Measurements from ENCODE around the gene USP48.
A peak's percentile ranks its signal among the peaks of the same experiment; 100 is the strongest.

USP48 gene

DNA sequence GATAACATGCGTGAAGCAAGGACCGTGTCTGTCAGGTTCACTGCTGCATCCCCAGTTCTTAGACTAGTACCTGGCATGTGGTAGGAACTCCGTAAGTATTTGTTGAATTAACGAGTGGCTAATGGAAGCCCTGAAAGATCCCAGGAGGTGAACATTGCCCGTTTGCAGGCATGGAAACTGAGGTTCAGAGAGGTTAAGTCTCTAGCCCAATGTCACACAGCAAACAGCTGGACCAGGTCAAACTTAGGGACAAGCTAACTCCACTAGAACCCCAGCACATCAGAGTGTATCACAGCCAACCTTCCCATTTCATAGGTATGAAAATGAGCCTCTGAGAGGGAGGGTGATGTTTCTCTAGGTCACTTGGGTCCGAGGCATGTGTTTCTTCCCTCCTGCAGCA is 141.4 kb downstream of the USP48 start:
- TF ChIP-seq, protein P1, sequence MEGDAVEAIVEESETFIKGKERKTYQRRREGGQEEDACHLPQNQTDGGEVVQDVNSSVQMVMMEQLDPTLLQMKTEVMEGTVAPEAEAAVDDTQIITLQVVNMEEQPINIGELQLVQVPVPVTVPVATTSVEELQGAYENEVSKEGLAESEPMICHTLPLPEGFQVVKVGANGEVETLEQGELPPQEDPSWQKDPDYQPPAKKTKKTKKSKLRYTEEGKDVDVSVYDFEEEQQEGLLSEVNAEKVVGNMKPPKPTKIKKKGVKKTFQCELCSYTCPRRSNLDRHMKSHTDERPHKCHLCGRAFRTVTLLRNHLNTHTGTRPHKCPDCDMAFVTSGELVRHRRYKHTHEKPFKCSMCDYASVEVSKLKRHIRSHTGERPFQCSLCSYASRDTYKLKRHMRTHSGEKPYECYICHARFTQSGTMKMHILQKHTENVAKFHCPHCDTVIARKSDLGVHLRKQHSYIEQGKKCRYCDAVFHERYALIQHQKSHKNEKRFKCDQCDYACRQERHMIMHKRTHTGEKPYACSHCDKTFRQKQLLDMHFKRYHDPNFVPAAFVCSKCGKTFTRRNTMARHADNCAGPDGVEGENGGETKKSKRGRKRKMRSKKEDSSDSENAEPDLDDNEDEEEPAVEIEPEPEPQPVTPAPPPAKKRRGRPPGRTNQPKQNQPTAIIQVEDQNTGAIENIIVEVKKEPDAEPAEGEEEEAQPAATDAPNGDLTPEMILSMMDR (conservative IDR thresholded peaks at IDR 0.05; ENCODE audit: low read depth, low read length): no peak
- H3K4me3 ChIP-seq (ENCODE audit: low read depth, low read length): no peak overlapping the region

DNA sequence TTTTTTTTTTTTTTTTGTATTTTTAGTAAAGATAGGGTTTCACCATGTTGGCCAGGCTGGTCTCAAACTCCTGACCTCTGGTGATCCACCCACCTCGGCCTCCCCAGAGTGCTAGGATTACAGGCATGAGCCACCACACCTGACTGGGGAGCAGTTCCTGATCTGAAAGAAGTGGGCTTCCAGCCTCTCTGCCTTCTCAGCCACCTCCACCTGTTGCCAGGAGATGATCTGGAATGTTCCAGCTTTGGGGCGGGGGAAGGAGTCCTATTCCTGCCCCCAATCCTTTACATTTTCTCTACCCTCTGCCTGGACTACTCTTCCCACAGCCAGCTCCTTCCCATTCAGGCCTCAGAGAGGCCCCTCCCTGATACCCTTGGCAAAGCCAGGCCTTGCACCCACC is 141.9 kb downstream of the USP48 start:
- TF ChIP-seq, protein P1 (conservative IDR thresholded peaks at IDR 0.05; ENCODE audit: low read depth, low read length): no peak
- H3K4me3 ChIP-seq (ENCODE audit: low read depth, low read length): no peak overlapping the region
- DNase-seq (ENCODE audit: low read depth): no peak

More for the DNA sequence above, 141.4 kb downstream of the USP48 start:
- DNase-seq (ENCODE audit: low read depth): no peak

DNA sequence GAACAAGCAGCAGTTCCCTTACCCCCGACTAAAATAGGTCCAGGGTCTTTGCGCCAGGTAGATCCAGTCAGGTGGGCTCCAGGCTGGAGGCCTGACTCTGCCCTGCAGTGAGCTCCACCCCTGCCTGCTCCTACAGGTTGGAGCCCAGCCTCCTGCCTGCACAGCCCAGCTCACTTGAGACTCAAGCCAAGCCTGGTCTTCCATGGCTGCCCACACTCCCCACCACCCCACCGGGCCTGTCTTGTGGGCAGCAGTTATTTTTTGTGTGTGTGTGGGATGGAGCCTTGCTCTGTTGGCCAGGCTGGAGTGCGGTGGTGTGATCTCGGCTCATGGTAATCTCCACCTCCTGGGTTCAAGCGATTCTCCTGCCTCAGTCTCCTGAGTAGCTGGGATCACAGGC is 142.3 kb downstream of the USP48 start:
- TF ChIP-seq, protein P1 (conservative IDR thresholded peaks at IDR 0.05; ENCODE audit: low read depth, low read length): no peak
- H3K4me3 ChIP-seq (ENCODE audit: low read depth, low read length): no peak overlapping the region
- no peak for DNase-seq (ENCODE audit: low read depth)

DNA sequence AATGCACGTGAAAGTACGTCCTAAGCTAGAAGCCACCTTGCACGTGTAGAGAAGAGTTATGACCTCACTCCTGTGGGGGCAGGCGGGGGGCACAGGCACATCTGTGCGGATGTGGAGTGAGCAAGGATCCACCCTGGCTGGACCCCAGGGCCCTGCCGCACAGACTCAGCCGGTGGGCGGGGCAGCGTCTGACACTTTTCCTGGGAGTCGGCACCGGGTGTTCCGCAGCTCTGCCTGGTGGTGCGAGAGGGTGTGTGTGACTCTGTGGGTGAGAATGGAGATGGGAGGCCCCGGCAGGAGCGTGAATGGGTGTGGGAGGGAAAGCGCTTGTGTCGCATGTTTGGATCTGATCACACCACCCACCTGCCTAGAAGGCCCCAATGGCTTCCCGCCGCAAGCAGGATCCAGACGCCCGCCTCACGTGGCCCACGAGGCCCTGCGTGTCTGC is 143.3 kb downstream of the USP48 start:
- no peak overlapping the region for H3K4me3 ChIP-seq (ENCODE audit: low read depth, low read length)
- TF ChIP-seq, protein P1 (conservative IDR thresholded peaks at IDR 0.05; ENCODE audit: low read depth, low read length): no peak
- no peak for DNase-seq (ENCODE audit: low read depth)

DNA sequence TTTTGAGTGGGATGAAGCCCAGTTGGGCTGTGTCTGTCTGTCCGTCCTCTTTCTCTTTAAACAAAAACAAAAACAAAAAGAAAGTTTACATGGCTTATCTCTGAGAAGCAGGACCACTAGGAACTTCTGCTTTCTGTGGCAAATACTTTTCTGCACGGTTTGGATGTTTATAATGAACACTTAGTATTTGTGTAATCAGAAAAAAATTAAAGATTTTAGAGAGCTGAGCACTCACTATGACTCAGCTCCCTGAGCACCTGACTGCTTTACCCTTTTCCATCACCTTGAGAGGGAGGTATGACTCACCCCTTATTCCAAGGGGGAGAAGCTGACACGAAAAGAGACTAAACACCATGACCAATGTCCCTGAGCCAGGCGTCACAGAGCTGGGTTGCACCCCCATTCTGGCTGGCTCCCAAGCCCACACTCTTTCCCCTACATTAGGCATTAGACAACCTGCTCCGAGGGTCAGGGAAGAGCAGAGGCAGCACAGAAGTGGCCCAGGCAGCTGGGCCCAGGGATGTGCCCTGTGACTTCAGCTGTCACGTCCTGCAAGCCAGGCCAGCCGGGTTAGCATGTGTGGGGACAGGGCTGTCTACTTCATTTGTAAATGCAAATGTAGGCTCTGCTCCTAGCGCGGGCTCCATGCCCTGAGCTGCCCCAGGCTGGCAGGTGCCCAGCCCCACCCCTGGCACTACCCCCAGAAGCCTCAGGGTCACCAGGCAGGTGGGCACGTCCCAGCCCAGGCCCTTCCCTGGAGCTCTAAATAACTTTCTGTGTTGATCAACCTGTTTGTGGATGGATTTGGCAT is 144.2 kb downstream of the USP48 start:
- TF ChIP-seq, protein P1 (conservative IDR thresholded peaks at IDR 0.05; ENCODE audit: low read depth, low read length): no peak
- peak; percentile 48 for DNase-seq (ENCODE audit: low read depth)
- no peak overlapping the region for H3K4me3 ChIP-seq (ENCODE audit: low read depth, low read length)

DNA sequence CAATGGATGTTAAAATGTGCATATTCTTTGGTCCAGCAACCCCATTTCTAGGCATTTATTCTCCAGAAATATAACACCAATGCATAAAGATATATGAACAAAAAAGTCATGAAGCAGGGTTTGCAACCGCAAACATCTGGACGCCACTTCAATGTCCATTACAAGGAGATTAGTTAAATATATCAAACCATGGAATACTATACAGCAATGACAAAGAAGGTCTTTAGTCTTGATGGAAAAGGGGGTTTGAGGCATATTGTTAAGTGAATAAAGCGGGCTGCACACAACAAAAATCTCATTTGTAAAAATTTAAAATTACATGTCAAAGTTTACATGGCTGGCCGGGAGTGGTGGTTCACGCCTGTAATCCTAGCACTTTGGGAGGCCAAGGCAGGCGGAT is 145.4 kb downstream of the USP48 start:
- no peak for DNase-seq (ENCODE audit: low read depth)
- TF ChIP-seq, protein P1 (conservative IDR thresholded peaks at IDR 0.05; ENCODE audit: low read depth, low read length): no peak
- H3K4me3 ChIP-seq (ENCODE audit: low read depth, low read length): no peak overlapping the region

DNA sequence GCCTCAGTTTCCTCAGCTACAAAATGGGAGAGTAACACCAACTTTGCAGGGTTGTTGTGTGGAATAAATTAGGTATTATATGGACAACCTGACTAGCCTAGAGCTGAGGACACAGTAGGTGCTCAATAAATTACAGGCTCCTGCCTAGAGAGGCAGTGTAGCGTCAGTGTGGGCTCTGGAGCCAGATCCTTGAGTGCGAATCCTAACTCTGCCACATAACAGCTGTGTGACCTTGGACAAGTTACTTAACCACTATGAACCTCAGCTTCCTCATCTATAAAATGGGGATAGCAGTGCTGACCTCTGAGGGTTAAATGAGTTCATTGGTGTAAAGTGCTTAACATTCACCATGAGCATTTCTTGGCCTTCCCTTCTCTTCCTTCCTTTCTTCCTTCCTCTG is 146.9 kb downstream of the USP48 start:
- H3K4me3 ChIP-seq (ENCODE audit: low read depth, low read length): no peak overlapping the region
- TF ChIP-seq, protein P1 (conservative IDR thresholded peaks at IDR 0.05; ENCODE audit: low read depth, low read length): no peak
- DNase-seq (ENCODE audit: low read depth): no peak

Data from choroid plexus epithelial cell (primary cell).